Lung (tissue), 12 donors: Measurements from ENCODE around the gene MYLIP. TPM values are rescaled to one million over a fixed set of nuclear protein-coding genes. Genes with fewer than 3 reads are reported as not detected.

Experiments
- ATAC-seq: fragments of 200-7000 bp; cut with Tn5 transposase; one replicate; pipeline ENCODE4 v1.9.1; 2020; ENCODE audit warnings: moderate number of reproducible peaks; ENCODE audit not compliant: insufficient read depth, low FRiP score
- DNase-seq, 3 donors: peaks; one replicate each; pipeline ENCODE4 v3.0.0-alpha.2; 2013 to 2017
- H3K27ac ChIP-seq, 2 donors: one replicate each; pipeline ENCODE4 v1.5.1; 2013; ENCODE audit warnings: mild to moderate bottlenecking in 2 of 2, moderate library complexity in 2 of 2, control low read depth in 1 of 2, inconsistent platforms in 1 of 2, low read depth in 1 of 2, low read length in 1 of 2
- H3K27me3 ChIP-seq, 3 donors: one replicate each; pipeline ENCODE4 v1.5.1; 2013; ENCODE audit warnings: low read length in 2 of 3; ENCODE audit not compliant: control insufficient read depth in 3 of 3, insufficient read depth in 3 of 3
- H3K36me3 ChIP-seq, 4 donors: one replicate each; pipeline ENCODE4 v1.5.1; 2013; ENCODE audit warnings: low read length in 4 of 4, mild to moderate bottlenecking in 1 of 4, moderate library complexity in 1 of 4; ENCODE audit not compliant: control insufficient read depth in 4 of 4, insufficient read depth in 4 of 4
- H3K4me1 ChIP-seq, 5 donors: one replicate each; pipeline ENCODE4 v1.5.1; 2013; ENCODE audit warnings: low read length in 5 of 5, mild to moderate bottlenecking in 2 of 5, moderate library complexity in 1 of 5; ENCODE audit not compliant: control insufficient read depth in 5 of 5, insufficient read depth in 5 of 5
- H3K4me3 ChIP-seq: one replicate; pipeline ENCODE4 v1.5.1; 2013; ENCODE audit warnings: mild to moderate bottlenecking, control low read depth, moderate library complexity
- H3K9ac ChIP-seq, 2 donors: one replicate each; pipeline ENCODE4 v1.5.1; 2013; ENCODE audit warnings: low read length in 2 of 2, control low read depth in 1 of 2; ENCODE audit not compliant: insufficient read depth in 1 of 2
- H3K9me3 ChIP-seq, 4 donors: one replicate each; pipeline ENCODE4 v1.5.1; 2013; ENCODE audit warnings: low read length in 3 of 4, mild to moderate bottlenecking in 1 of 4, moderate library complexity in 1 of 4; ENCODE audit not compliant: control insufficient read depth in 4 of 4, insufficient read depth in 3 of 4
- WGBS, 2 donors: extraction: QIAGEN DNeasy Blood & Tissue Kit; methylation state at CpG; one replicate each; pipeline ENCODE4 v1.1.7; 2013; 5-methylcytosine and 5-hydroxymethylcytosine counted together
- polyA plus RNA-seq, 2 donors: library from polyadenylated mRNA; stranded (reverse); fragments of 200-250 nt; gene quantifications; one replicate each; pipeline ENCODE4 v1.2.1, GENCODE V29; 2013
- total RNA-seq, 2 donors: library from RNA; depleted of rRNA in 1 of 2; stranded (reverse); fragments of >200 nt in 1 of 2; gene quantifications; one replicate each; pipeline ENCODE4 v1.2.1, GENCODE V29; 2014 to 2021
- TF ChIP-seq, protein P1 (sequence below): IDR thresholded peaks from 2 replicates; pipeline ENCODE4 v1.5.1; 2012; ENCODE audit warnings: mild to moderate bottlenecking; ENCODE audit errors: control extremely low read depth, extremely low read depth
- donor health status: control.
- donor health status: control.
- donor health status: Bipolar disorder and iron deficiency.
- donor health status: healthy.
- donor health status: DM: yes; HTN: yes; CAD: no.

MYLIP gene
- total and polyA plus RNA-seq, 4 donors = 16.7 to 118 (median 26.1) TPM

DNA sequence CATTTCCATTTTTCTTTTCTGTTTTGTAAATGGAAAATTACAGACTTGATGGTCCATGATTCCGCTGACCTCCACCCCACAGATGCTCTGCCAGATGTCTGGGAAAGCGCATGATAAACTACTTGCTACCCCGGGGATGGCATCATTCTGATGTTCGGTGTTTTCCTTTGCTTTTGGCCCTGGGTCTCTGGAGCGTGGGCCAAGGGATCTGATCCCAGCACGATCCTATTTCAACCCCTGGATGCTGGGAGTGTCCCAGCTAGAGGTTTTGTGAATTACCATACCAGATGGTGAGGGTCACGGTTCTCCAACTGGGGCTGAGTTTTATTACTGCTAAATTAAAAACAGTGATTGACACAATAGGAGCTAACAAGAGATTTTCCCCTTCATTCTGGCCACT, 25.2 kb upstream of the MYLIP start:
- no peaks in the 10 kb centered on the region for H3K36me3 ChIP-seq
- no peak overlapping the region for H3K4me3 ChIP-seq
- H3K9me3 ChIP-seq = peaks cover 0 to 3% (median 2%) of the 10 kb centered on the region in 4 donors
- no peak overlapping the region for H3K9ac ChIP-seq
- H3K27ac ChIP-seq = no peak overlapping the region
- DNase-seq (no peak), ATAC-seq (no peak)
- TF ChIP-seq, protein P1, sequence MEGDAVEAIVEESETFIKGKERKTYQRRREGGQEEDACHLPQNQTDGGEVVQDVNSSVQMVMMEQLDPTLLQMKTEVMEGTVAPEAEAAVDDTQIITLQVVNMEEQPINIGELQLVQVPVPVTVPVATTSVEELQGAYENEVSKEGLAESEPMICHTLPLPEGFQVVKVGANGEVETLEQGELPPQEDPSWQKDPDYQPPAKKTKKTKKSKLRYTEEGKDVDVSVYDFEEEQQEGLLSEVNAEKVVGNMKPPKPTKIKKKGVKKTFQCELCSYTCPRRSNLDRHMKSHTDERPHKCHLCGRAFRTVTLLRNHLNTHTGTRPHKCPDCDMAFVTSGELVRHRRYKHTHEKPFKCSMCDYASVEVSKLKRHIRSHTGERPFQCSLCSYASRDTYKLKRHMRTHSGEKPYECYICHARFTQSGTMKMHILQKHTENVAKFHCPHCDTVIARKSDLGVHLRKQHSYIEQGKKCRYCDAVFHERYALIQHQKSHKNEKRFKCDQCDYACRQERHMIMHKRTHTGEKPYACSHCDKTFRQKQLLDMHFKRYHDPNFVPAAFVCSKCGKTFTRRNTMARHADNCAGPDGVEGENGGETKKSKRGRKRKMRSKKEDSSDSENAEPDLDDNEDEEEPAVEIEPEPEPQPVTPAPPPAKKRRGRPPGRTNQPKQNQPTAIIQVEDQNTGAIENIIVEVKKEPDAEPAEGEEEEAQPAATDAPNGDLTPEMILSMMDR = no peak
- peaks cover 0 to 9% (median 0%) of the 10 kb centered on the region in 5 donors for H3K4me1 ChIP-seq
- H3K27me3 ChIP-seq = no peaks in the 10 kb centered on the region
- WGBS, 2 donors = 88 to 90% methylated on average over 7 of the region's 7 CpGs

GRCh38 chr6:16104624-16105433, 24.1 kb upstream of the MYLIP start:
- H3K27ac ChIP-seq = peak overlapping the region in 1 of 2 donors; percentile 11
- H3K4me1 ChIP-seq = peaks cover 1 to 20% (median 5%) of the 10 kb centered on the region in 5 donors
- H3K9me3 ChIP-seq = peaks cover 0 to 2% (median 1%) of the 10 kb centered on the region in 4 donors
- no peaks in the 10 kb centered on the region for H3K36me3 ChIP-seq
- ATAC-seq = no peak
- TF ChIP-seq, protein P1 = no peak
- 90 to 93% methylated on average over 12 of the region's 12 CpGs for WGBS, 2 donors
- no peaks in the 10 kb centered on the region for H3K27me3 ChIP-seq
- no peak overlapping the region for H3K9ac ChIP-seq
- DNase-seq = no peak
- no peak overlapping the region for H3K4me3 ChIP-seq

GRCh38 chr6:16105854-16106253, 23.0 kb upstream of the MYLIP start:
- Histone ChIP-seq H3K27ac (no peak overlapping the region), H3K27me3 (no peaks in the 10 kb centered on the region), H3K9ac (no peak overlapping the region), H3K9me3 (peaks cover 0 to 2% (median 0%) of the 10 kb centered on the region in 4 donors), H3K4me3 (no peak overlapping the region), H3K36me3 (no peaks in the 10 kb centered on the region), H3K4me1 (peaks cover 2 to 20% (median 5%) of the 10 kb centered on the region in 5 donors)
- ATAC-seq (no peak), DNase-seq (no peak)
- TF ChIP-seq, protein P1 = no peak
- whole genome bisulfite sequencing, 2 donors = 22 to 42% methylated on average over 4 of the region's 4 CpGs
